Prostate gland (tissue), 2 donors: ENCODE results near the gene KCNJ5.

ENCODE experiments used
- CTCF ChIP-seq, 4 experiments: fragments of 200-600 bp in 2 of 4; fragments of 450-650 bp in 2 of 4; sonication (generic) in 2 of 4; IDR thresholded peaks; 1 replicate in 3 of 4; 2 replicates in 1 of 4; pipeline ENCODE4 v1.5.1; 2016 to 2019; ENCODE audit warnings: antibody characterized with exemption in 4 of 4, mild to moderate bottlenecking in 2 of 4, moderate library complexity in 2 of 4
- POLR2AphosphoS5 ChIP-seq: sonication (generic); formaldehyde crosslinking; IDR thresholded peaks from one replicate; pipeline ENCODE4 v1.6.1; 2017; ENCODE audit warnings: antibody characterized with exemption

- TF ChIP-seq CTCF (IDR thresholded peaks at IDR 0.05) (no peak), POLR2AphosphoS5 (no peak)
Measured at GRCh38 chr11:128943428-128943976, 52.3 kb downstream of the KCNJ5 start.
